ENCODE data around the gene LIX1L. TPM values are rescaled to one million over a fixed set of nuclear protein-coding genes. Genes with fewer than 3 reads are reported as not detected.

Gene LIX1L
- total and polyA plus RNA-seq, 2 of the 13 experiments (the other 11 are each of a cell fraction or from before 2014, with no cell fraction given), result 8.1 to 24.9 TPM

- TF ChIP-seq ZNF646 (CRISPR knock-in tag; IDR thresholded peaks at IDR 0.05) (no peak), FOXK2 (IDR thresholded peaks at IDR 0.05) (0 out of 2 replicates have a peak, but pooled peaks have one; percentile 9), ZNF879 (CRISPR knock-in tag; IDR thresholded peaks at IDR 0.05) (no peak), ZNF546 (CRISPR knock-in tag; conservative IDR thresholded peaks at IDR 0.05) (no peak), ZNF12 (CRISPR knock-in tag; IDR thresholded peaks at IDR 0.05) (0 out of 2 replicates have a peak, but pooled peaks have one; percentile 12), ZBTB33 (CRISPR knock-in tag; IDR thresholded peaks at IDR 0.05) (no peak), DZIP1 (CRISPR knock-in tag; IDR thresholded peaks at IDR 0.05) (no peak), NR3C1 (CRISPR knock-in tag; IDR thresholded peaks at IDR 0.05) (no peak), ZFP37 (CRISPR knock-in tag; IDR thresholded peaks at IDR 0.05; ENCODE audit: borderline replicate concordance) (no peak), ZNF282 (IDR thresholded peaks at IDR 0.05; ENCODE audit: partially characterized antibody) (no peak), SETDB1 (CRISPR knock-in tag; IDR thresholded peaks at IDR 0.05; ENCODE audit: borderline replicate concordance) (no peak), SSRP1 (CRISPR knock-in tag; IDR thresholded peaks at IDR 0.05) (no peak), FOSL1 (CRISPR knock-in tag; IDR thresholded peaks at IDR 0.05; ENCODE audit: borderline replicate concordance) (no peak), ZC3H4 (CRISPR knock-in tag; IDR thresholded peaks at IDR 0.05; ENCODE audit: borderline replicate concordance) (no peak), ZMYM3 (CRISPR knock-in tag; IDR thresholded peaks at IDR 0.05) (peak; percentile 15; the same call in 1 of the 2 replicates), CEBPB (IDR thresholded peaks at IDR 0.05; ENCODE audit: borderline replicate concordance, low read depth, low read length) (peak; percentile 97), DNMT1 (CRISPR knock-in tag; IDR thresholded peaks at IDR 0.05) (no peak), ATF4 (CRISPR knock-in tag; IDR thresholded peaks at IDR 0.05) (peak in 1 of 2 experiments; percentile 87; a peak in 2 of 4 replicates), ZNF737 (CRISPR knock-in tag; IDR thresholded peaks at IDR 0.05; ENCODE audit: borderline replicate concordance) (no peak), SNAI1 (CRISPR knock-in tag; IDR thresholded peaks at IDR 0.05; ENCODE audit: borderline replicate concordance) (no peak)
Measured at GRCh38 chr1:145972580-145972979, 14.8 kb upstream of the LIX1L start (continued).

All from HepG2 (cell line).